A673 (cell line): ENCODE results near the gene DCLK1.

Experiments
- EZH2 ChIP-seq: fragments of 200-600 bp; sonication (generic); IDR thresholded peaks from 2 replicates; pipeline ENCODE4 v1.6.1; 2017; ENCODE audit warnings: borderline replicate concordance, low read depth, mild to moderate bottlenecking, mixed read lengths, antibody characterized with exemption, low read length; ENCODE audit not compliant: poor library complexity, severe bottlenecking
- TF ChIP-seq, protein P1 (sequence below): fragments of 300-800, 200-600 bp; sonication (generic); conservative IDR thresholded peaks from 2 replicates; pipeline ENCODE4 v1.5.1; 2017; ENCODE audit warnings: low read depth, mild to moderate bottlenecking, antibody characterized with exemption, low read length, moderate library complexity, mixed read lengths

DNA sequence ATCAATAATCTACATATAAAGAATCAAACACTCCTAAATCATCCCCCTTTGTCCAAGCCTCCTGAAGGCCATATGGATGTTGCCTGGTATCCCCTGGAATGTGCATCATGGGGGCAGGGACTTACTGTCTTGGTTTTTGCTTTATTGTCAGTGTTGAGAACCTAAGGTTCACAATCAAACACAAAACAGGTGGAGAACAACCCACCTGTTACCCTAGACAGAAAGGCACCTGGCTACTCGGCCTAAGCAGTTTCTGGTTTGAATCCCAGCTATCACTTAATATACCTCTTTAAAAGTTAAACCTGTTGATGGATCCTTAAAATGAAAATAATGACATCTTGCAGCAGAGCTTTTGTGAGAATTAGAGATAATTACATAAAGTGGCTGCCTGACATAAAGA lies 68.9 kb downstream of the DCLK1 start:
- TF ChIP-seq, protein P1, sequence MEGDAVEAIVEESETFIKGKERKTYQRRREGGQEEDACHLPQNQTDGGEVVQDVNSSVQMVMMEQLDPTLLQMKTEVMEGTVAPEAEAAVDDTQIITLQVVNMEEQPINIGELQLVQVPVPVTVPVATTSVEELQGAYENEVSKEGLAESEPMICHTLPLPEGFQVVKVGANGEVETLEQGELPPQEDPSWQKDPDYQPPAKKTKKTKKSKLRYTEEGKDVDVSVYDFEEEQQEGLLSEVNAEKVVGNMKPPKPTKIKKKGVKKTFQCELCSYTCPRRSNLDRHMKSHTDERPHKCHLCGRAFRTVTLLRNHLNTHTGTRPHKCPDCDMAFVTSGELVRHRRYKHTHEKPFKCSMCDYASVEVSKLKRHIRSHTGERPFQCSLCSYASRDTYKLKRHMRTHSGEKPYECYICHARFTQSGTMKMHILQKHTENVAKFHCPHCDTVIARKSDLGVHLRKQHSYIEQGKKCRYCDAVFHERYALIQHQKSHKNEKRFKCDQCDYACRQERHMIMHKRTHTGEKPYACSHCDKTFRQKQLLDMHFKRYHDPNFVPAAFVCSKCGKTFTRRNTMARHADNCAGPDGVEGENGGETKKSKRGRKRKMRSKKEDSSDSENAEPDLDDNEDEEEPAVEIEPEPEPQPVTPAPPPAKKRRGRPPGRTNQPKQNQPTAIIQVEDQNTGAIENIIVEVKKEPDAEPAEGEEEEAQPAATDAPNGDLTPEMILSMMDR = no peak
- TF ChIP-seq EZH2 = no peak
